Mesenteric fat pad (tissue), 1 donor: ENCODE measurements around the gene DNAJC6. TPM values are rescaled to one million over a fixed set of nuclear protein-coding genes. Genes with fewer than 3 reads are reported as not detected.
"Not testable (repeated sequence)": the region's sequence is repeated elsewhere in the genome, so short reads cannot be mapped to it uniquely, and the experiment has no call there.

Experiments used
- DNase-seq: peaks from one replicate; pipeline ENCODE4 v3.0.0-alpha.2; 2020; ENCODE audit warnings: low spot score
- total RNA-seq: library from RNA; stranded (reverse); fragmentation: NEBNext Ultra II Directional; extraction: Animal tissue kit (Norgen Biotek cat#: 25700); gene quantifications from one replicate; pipeline ENCODE4 v1.2.1, GENCODE V29; 2021
- donor health status: DM: yes; HTN: yes; CAD: no.

Gene DNAJC6
- total RNA-seq, 1 donor from 2014 or later: 1.9 TPM

DNA sequence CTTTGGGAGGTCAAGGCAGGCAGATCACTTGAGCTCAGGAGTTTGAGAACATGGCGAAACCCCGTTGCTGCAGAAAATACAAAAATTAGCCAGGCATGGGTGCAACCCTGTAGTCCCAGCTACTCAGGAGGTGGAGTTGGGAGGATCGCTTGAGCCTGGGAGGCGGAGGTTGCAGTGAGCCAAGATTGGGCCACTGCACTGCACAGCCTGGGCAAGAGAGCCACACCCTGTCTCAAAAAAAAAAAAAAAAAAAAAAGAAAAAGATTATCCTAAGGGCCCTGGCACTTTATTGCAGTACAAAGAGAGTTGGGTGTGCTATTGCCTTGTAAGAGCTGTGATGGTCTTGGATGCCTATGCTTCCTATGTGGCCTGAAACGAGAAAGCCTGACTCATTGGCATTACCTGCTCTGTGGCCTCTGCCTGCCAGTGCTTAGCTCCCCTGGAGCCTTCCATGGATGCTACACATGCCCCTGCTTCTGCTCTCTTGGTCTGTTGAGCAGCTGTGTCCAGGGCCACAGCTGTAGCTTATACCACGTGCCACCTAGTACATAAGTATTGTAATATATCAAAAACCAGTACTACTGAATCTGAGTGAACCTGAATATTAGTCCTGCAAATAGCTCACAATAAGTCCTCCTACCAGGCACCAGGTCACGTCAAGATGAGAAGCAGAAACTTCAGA lies 45.8 kb downstream of the DNAJC6 start:
- DNase-seq: no peak

DNA sequence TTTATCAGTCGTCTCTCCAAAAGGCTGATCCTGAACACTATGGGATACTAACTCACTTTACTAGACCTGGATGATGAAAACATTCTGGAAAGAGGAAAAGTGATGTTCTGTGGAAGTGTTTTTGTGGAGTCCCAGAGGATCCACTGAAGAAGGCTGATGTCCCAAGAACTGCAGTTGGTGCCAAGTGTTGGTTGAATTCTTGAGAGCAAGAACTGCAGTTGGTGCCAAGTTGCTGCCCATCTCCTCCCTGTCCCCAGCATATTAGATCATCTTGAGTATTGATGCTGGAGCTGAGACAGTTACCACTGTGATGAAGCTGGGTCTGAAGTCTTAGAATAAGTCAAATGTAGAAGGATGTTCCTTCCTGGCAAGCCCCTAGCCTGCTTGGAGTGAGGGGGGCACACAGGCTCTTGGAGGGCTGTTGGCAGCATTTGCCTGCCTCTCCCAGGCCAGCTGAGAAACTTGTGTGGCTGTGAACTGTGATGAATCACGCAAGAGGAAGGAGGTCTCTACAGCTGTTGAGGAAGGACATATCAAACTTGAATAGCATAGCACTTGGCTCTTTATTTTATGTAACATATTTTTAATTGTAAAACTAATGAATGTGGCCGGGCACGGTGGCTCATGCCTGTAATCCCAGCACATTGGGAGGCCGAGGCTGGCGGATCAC lies 48.1 kb downstream of the DNAJC6 start:
- no peak for DNase-seq

DNA sequence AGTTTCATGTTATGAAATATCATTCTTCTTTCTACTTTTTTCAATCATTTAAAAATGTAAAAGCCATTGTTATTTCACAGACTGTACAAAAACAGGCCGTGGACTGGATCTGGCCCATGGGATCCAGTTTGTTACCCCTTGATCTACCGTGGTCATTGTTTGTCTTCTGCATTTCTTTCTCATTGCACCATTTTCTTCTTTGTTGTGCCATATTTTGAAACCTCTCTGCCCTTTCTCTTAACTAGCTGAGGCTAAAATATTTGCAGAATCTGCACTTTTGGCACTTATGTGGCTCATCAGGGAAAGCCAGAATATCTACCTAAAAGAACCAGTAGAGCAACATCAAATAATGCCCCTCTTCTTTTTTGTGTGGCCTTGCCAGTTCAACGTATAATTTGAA lies 50.5 kb downstream of the DNAJC6 start:
- no peak for DNase-seq

DNA sequence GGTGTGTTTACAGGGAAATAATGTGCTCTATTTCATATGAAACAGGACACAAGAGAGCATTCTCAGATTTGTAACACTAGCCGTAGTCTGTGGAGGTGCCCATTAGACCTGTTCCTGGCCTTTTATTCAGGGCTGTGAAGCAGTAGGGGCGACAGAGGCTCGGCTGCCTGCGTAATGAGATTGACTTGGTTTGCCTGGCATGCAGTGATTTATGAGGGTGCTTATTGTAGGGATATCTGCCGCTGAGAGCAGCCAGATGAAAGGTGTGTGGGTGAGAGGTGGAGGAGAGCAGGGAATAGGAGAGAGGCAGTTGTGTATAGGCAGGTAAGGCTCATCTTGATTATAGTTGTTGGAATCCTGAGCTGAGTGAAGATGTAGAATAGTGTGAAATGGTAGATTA lies 51.3 kb downstream of the DNAJC6 start:
- DNase-seq: no peak

DNA sequence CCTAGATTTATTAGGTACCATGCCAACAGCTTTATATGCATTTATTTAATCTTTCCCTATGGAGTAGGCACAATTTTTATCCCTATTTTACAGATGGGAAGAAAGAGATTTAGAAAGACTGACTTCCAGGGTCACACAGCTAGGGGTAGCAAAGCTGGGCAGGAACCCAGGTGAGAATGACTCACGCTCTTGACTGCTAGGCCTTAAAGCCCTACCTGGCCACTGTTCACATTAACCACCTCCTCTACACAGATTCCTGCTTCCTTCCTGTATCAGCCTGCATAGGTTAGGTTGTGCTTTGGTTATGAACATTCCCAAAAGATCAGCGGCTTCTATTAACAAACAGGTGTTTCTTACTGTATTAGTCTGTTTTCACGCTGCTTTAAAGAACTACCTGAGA lies 53.2 kb downstream of the DNAJC6 start:
- no peak for DNase-seq

DNA sequence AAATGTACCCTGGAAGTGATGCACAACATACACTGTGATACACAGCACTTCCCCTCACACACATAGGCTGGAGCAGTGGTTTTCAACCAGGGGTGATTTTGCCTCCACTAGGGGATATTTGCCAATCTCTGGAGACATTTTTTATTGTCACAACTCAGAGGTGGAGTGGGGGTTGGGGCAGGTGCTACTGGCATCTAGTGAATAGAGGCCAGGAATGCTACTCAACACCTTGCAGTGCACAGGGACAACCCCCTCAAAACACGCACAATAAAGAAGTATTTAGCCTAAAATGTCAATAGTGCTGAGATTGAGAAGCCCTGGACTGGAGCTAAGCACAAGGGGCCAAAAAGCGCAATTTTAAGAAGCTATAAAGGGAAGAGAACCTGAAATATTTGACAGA lies 54.1 kb downstream of the DNAJC6 start:
- no peak for DNase-seq

DNA sequence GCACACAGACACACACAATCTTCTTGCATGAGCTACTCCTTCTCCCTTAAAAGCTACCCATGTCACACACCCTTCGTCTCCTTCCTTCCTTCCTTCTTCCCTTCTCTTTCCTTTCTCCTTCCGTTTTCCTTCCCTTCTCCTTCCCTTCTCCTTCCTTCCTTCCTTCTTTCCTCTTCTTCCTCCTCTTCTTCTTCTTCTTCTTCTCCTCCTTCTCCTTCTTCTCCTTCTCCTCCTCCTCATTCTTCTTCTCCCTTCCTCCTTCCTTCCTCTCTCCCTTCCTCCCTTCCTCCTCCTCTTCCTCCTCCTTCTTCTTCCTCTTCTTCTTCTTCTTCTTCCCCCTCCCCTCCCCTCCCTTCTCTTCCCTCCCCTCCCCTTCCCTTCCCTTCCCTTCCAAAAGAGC lies 59.1 kb downstream of the DNAJC6 start:
- no peak for DNase-seq

DNA sequence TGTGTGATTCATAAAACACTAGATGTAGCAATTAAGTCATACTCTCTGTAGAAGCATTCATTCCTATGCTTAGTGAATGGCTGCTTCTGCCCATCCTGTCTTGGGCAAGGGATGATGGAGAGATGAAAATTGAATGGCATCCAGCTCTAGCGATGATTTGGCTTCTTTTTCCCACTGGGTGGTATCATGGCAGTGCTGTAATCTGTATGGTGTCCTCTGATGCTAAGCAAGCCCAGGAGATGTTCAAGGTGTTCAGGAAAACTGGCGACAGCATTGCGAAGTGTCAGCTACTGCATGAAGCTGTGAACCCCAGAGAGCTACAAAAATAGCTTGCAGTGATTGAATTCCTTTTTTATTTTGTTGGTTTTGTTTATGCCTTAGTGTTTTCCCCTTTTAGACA lies 62.2 kb downstream of the DNAJC6 start:
- no peak for DNase-seq

DNA sequence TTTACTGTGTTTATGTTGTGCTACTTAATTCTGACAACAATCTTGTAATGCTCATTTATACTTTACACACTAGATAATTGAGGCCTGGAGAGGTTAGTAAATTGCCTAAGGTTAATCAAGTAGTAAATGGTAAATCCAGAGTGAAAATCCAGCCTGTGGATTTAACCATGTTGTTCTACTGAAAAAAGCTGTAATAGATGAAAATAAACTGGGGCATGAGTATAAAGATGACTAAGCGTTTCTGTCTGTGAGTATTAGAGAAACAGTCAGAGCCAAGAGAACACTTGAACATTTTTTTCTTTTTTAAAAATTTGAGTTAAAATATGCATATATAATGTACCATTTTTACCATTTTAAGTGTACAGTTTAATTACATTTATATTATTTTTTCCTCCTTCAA lies 63.2 kb downstream of the DNAJC6 start:
- no peak for DNase-seq

DNA sequence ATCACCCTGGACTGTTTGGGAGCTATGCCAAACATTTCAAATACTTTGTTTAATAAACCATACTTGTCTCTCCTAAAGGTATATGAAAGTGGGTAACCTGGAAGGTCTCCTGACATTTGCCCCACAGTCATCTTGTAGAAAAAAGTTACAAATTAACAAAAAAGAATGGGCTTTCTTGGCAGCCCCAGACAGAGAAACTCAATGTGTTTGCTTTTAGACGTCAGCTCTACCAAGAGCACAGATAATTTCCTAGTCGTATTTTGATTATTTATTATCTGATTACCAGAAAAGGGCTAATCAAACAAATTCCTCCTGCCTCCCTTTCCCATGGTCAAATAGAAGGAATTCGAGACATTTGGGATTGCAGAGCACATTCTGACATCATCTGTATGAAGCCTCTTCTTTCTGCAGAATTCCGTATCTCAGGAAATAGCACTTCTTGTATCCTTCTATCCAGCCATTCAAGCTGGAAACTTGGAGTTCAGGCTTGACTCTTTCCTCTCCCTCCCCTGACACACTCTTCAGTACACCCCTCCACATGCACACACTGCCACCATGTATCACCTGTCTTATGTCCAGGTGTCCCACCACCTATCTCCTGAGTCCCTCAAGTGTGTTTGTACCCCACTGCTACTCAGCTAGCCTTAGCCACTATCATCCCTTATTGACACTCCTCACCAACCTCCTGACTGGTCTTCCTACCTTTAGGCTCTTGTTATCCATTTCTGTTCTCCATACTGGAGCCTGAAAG lies 68.3 kb downstream of the DNAJC6 start:
- DNase-seq: no peak

DNA sequence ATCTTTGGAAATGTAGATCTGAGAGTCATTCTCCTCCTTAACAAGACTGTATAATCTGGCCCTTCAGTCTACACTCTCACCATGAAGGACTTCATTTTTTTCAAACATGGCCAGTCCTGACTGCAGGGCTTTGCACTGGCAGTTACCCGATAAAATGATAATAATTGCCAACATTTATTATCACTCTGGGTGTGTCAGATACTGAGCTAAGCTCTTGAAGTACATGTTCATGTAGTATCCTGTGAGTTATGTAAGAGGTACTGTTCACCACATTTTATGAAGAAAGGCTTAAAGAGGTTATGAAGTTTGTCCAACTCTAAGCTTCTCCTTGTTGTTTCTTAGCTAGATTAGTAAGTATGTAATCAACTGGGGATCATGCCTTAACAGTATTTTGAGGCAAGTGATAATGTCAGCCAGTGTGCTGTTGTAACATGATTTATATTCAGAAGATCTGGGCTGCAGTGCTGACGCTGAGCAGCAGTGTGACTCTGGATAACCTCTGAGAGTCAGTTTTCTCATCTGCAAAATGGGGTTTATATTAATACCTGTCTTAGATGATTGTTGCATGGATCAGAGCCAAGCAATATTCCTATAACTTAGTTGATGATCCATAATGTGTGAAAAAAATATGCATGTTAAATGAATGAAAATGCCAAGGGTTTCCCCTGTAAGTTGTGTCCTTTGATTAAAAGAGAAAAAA lies 69.1 kb downstream of the DNAJC6 start:
- DNase-seq: no peak

DNA sequence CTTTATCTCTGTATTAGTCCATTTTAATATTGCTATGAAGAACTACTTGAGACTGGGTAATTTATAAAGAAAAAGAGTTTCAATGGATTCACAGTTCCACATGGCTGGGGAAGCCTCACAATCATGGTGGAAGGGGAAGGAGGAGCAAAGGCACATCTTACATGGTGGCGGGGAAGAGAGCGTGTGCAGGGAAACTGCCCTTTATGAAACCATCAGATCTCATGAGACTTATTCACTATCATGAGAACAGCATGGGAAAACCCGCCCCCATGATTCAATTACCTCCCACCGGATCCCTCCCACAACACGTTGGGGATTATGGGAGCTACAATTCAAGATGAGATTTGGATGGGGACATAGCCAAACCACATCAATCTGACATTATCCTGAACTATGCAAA lies 75.1 kb downstream of the DNAJC6 start:
- DNase-seq: not testable (repeated sequence)

DNA sequence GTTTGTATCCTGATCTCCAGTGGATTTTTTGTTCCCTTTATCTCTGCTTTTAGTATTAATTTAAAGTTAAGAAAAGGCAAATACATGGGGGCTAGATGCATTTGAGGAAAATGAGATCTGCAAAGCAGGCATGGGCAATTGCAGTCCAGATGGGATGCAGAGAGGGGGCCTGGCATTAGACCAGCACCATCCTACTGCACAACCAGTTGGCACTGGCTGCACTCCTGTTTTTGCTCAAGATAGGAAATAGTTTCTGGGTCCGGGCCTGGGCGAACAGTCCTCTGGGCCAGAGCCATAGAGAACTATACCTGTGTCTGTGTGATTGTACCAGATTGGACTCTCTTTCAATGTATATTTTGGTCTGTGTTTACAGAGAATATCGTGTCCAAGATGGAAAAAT lies 77.1 kb downstream of the DNAJC6 start:
- DNase-seq: no peak

DNA sequence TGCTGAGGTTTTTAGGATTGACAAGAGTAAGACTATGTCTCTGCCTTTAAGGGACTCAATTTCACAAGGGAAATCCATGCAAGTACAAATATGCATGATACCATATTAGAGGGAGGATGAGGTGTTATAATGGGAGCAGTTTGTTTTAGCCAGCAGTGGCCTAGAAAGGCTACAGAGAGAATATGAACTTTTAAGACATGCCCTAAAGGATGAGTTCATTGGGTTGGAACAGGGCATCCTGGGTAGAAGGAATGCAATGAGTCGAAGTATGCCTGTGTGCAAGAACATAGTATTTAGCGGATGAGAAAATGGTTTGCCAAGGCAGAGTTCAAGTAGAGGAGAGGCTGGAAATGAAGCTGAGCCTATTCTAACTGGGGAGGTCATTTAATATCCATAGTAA lies 78.5 kb downstream of the DNAJC6 start:
- no peak for DNase-seq

DNA sequence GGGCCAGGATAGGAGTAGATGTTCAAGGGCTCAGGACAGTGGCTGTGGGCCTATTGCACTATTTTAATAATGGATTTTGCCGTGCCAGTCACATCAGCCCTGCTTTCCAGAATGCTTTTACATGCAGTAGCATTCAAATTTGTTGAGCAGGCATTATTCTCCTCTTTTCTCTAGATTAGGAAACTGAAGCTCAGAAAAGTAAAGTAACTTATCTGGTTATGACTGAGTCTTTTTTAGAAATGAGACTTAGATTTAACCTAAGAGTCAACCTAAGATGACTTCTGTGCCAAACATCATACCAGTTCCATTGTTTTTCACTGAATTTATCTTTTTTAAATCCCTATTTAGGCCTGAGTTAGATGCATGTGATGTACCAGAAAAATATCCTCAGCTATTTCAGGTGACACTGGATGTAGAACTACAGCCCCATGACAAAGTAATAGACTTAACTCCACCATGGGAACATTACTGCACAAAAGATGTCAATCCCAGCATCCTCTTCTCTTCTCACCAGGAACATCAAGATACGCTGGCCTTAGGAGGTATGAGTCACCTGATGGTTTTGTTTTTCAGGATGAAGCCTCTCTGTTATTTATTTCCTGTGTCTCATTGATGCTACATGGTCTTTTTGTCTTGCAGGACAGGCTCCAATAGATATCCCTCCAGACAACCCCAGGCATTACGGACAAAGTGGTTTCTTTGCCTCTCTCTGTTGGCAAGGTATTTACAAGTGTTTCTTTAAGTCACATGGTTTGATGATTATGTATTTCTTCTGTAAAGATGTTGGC lies 79.8 kb downstream of the DNAJC6 start:
- no peak for DNase-seq

DNA sequence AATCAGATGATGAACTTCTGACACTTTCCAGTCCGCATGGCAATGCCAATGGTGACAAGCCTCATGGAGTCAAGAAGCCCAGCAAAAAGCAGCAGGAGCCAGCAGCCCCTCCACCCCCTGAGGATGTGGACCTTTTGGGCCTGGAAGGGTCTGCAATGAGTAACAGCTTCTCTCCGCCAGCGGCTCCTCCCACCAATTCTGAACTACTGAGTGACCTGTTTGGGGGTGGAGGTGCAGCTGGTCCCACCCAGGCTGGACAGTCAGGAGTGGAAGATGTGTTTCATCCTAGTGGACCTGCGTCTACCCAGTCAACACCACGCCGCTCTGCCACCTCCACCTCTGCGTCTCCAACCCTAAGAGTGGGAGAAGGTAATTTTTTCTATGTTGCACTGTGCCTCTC lies 83.2 kb downstream of the DNAJC6 start:
- no peak for DNase-seq

DNA sequence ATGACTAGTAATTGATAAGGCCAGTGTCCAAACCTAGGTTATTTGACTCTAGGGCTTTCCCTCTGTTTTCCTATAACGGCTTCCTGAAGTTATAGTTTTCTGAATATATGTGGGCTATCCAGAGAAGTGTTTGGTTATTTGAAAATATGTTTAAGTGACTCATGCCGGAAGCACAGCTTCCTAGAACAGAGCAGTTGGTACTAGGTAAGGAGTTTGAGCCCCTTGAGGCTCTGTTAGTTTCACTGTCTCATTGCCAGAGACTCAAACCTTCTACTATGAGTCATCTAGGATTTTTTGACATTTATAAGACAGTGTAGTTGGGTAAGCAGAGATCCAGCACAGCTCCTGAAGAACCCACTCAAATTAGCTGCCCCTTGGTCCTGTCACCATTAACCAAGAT lies 84.0 kb downstream of the DNAJC6 start:
- DNase-seq: no peak

DNA sequence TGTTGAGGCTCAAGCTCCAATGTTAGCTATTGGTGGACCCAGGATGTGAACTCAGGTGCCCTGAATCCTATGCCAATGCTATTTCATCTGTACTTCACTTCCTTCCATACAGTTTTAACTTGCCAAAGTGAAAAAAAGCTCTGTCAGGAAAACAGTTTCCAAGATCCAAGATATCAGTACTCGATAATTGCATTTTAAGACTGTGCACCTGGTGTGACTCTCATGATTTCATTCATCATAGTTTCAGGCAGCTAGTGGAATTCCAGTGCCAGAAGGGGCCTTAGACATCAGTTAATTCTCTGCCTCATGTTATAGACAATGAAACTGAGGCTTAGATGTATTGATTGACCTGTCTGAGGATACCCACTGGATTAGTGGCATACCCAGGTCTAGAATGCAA lies 84.6 kb downstream of the DNAJC6 start:
- DNase-seq: no peak

DNA sequence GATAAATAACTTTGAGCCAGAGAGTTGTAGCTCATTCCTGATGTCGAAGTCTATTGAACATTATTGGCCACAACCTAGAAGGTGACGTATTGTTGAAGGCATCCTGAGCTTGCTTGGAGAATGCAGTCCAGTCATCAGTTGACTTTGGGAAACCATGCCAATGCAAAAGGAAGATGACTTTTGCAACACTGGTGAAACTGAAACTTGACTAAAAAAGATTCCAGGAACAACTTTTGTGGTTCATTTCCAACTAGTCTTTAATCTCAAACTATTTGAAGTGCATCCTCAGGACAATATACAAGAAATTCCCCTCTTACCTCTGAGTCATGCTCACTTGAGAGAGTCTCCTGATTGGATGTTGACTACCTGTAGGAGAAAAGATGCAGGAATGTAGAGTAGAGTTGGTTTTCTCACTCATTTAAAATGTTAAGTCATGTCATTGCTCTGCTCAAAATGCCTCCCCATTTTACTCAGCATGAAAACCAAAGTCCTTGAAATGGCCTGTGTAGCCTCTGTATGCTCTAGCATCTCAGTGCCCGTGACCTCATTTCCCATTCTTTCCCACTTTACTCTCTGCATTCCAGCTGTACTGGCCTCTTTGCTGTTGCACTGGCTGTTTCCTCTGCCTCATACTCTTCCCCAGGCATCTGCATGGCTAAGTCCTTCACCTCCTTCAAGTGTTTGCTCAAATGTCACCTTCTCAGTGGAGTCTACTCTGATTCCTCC lies 86.7 kb downstream of the DNAJC6 start:
- no peak for DNase-seq

DNA sequence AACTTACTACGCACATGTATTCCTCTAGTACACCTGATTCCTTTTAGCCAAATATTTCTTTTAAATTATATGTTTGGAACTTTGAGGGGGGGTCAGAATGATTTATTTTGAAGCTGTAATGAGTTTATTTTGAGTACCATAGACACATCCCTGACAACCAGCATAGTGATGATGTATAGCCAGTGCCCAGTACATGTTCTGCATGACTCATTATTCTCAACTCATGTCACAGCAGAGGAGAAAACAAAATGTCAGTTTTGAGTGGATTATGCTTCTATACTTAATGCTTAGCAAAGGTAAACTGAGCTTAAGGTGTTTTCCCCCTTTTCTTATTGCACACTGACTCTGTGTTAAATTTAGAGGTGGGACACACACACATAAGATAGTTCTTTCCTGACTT lies 88.7 kb downstream of the DNAJC6 start:
- DNase-seq: no peak

DNA sequence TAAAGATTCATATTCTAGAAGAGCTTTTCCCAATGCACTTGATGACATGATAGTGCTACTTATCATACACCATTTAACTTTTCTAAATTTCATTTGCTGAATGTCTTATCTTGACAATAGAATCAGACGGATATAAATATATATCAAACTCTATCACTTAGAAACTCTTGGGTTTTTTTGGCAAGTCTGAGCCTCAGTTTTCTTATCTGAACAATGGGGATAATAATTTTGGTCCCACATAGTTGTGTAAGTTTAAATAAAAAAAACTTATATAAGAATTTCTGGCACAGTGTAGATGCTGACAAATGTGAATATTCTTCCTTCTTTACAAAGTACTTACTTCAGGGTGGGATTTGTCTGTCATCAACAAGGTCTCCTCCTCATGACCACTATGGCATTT lies 89.7 kb downstream of the DNAJC6 start:
- DNase-seq: no peak
